ENCODE data around the gene STARD7. TPM values are rescaled to one million over a fixed set of nuclear protein-coding genes. Genes with fewer than 3 reads are reported as not detected.

The STARD7 gene
- total RNA-seq, 2 donors from 2014 or later, result 145 to 159 TPM

DNA sequence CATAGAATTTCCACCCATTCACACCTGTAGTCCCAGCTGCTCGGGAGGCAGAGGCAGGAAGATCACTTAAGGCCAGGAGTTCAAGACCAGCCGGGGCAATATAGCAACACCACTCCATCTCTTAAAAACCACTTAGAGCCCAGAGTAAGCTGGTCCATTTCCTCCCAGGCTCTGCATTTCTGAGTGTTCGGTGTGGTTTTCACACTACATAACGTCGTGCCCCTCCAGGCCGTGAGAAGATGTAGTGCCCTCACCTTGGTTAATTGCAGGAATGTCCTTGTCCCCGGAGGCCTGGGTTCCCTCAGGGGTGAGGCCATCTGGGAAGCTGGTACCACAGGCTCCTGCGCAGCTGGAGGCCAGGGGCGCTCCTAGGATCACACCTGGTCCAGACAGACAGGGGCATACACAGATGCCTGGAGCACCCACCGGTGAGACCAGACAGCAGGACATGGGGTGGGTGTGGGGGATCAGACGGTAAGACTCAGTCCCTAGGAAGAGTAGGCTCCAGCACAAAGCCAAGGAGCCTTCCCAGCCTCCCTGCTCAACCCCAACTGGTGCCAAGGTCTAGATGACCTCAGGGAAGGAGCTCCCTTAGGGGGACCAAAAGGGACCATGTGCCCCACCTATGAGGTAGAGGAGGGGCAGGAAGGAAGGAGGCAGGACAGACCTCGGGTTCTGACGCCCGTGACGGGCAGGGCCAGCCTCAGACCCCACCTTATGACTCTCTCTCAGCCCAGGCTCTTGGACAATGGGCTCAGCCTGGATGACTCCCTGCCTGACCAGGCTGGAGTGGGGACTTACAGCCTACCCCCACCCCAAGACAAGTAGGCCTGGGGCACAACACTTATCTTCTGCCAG, 71.1 kb downstream of the STARD7 start:
- H3K27me3 Mint-ChIP-seq (ENCODE audit: insufficient read depth), result peaks cover 22% of the 10 kb centered on the region
- no peaks in the 10 kb centered on the region for H3K9me3 Mint-ChIP-seq
- WGBS, 2 experiments (ENCODE audit: insufficient coverage in 1 of 2, insufficient read length in 1 of 2), result 90 to 92% methylated on average over 13 to 15 of the region's 15 CpGs
- Histone ChIP-seq H3K9me3 (ENCODE audit: control insufficient read depth, low read length) (no peaks in the 10 kb centered on the region), H3K27me3 (ENCODE audit: control insufficient read depth, insufficient read depth, low read length, poor library complexity, severe bottlenecking) (no peaks in the 10 kb centered on the region), H3K4me3 (ENCODE audit: low read length) (no peak overlapping the region), H3K36me3 (ENCODE audit: control insufficient read depth, insufficient read depth, low read length) (no peaks in the 10 kb centered on the region), H3K4me1 (ENCODE audit: control insufficient read depth, insufficient read depth, low read length) (no peaks in the 10 kb centered on the region), H3K27ac (ENCODE audit: low read depth, low read length) (no peak overlapping the region), H3K9ac (ENCODE audit: extremely low read depth, low read length, poor library complexity, severe bottlenecking) (no peak overlapping the region)
- no peaks in the 10 kb centered on the region for H3K36me3 Mint-ChIP-seq (ENCODE audit: low read depth)
- H3K4me1 Mint-ChIP-seq, result peaks cover 2% of the 10 kb centered on the region
- TF ChIP-seq CTCF (conservative IDR thresholded peaks at IDR 0.05), result no peak
- H3K4me3 Mint-ChIP-seq, result no peak overlapping the region
- no peak overlapping the region for H3K27ac Mint-ChIP-seq
- no peak for DNase-seq

GRCh38 chr2:96136129-96136720, 72.4 kb downstream of the STARD7 start:
- DNase-seq, result no peak
- no peaks in the 10 kb centered on the region for H3K9me3 Mint-ChIP-seq
- no peaks in the 10 kb centered on the region for H3K36me3 ChIP-seq (ENCODE audit: control insufficient read depth, insufficient read depth, low read length)
- H3K36me3 Mint-ChIP-seq (ENCODE audit: low read depth), result no peaks in the 10 kb centered on the region
- no peaks in the 10 kb centered on the region for H3K4me1 ChIP-seq (ENCODE audit: control insufficient read depth, insufficient read depth, low read length)
- no peak for TF ChIP-seq CTCF (conservative IDR thresholded peaks at IDR 0.05)
- H3K27ac ChIP-seq (ENCODE audit: low read depth, low read length), result no peak overlapping the region
- H3K4me3 Mint-ChIP-seq, result no peak overlapping the region
- H3K4me3 ChIP-seq (ENCODE audit: low read length), result no peak overlapping the region
- H3K27ac Mint-ChIP-seq, result no peak overlapping the region
- no peak overlapping the region for H3K9ac ChIP-seq (ENCODE audit: extremely low read depth, low read length, poor library complexity, severe bottlenecking)
- H3K9me3 ChIP-seq (ENCODE audit: control insufficient read depth, low read length), result no peaks in the 10 kb centered on the region
- WGBS, 2 experiments (ENCODE audit: insufficient coverage in 1 of 2, insufficient read length in 1 of 2), result 88 to 89% methylated on average over 4 to 8 of the region's 8 CpGs
- H3K27me3 ChIP-seq (ENCODE audit: control insufficient read depth, insufficient read depth, low read length, poor library complexity, severe bottlenecking), result no peaks in the 10 kb centered on the region
- H3K4me1 Mint-ChIP-seq, result peaks cover 2% of the 10 kb centered on the region
- H3K27me3 Mint-ChIP-seq (ENCODE audit: insufficient read depth), result peaks cover 21% of the 10 kb centered on the region

- no peaks in the 10 kb centered on the region for H3K9me3 ChIP-seq (ENCODE audit: control insufficient read depth, low read length)
- H3K36me3 ChIP-seq (ENCODE audit: control insufficient read depth, insufficient read depth, low read length), result no peaks in the 10 kb centered on the region
- no peaks in the 10 kb centered on the region for H3K27me3 ChIP-seq (ENCODE audit: control insufficient read depth, insufficient read depth, low read length, poor library complexity, severe bottlenecking)
- TF ChIP-seq CTCF (conservative IDR thresholded peaks at IDR 0.05), result no peak
- Mint-ChIP-seq H3K27ac (no peak overlapping the region), H3K27me3 (ENCODE audit: insufficient read depth) (peaks cover 21% of the 10 kb centered on the region), H3K9me3 (no peaks in the 10 kb centered on the region), H3K36me3 (ENCODE audit: low read depth) (no peaks in the 10 kb centered on the region), H3K4me3 (no peak overlapping the region), H3K4me1 (peaks cover 2% of the 10 kb centered on the region)
- no peak for DNase-seq
- no peaks in the 10 kb centered on the region for H3K4me1 ChIP-seq (ENCODE audit: control insufficient read depth, insufficient read depth, low read length)
- WGBS, 2 experiments (ENCODE audit: insufficient coverage in 1 of 2, insufficient read length in 1 of 2), result 90 to 95% methylated on average over 3 to 5 of the region's 5 CpGs
- no peak overlapping the region for H3K27ac ChIP-seq (ENCODE audit: low read depth, low read length)
- H3K9ac ChIP-seq (ENCODE audit: extremely low read depth, low read length, poor library complexity, severe bottlenecking), result no peak overlapping the region
- no peak overlapping the region for H3K4me3 ChIP-seq (ENCODE audit: low read length)
Measured at GRCh38 chr2:96135621-96136020, 73.0 kb downstream of the STARD7 start.

Data from endodermal cell (in vitro differentiated cells).